ENCODE measurements around the gene ACAA2. TPM values are rescaled to one million over a fixed set of nuclear protein-coding genes. Genes with fewer than 3 reads are reported as not detected.
A peak's percentile ranks its signal among the peaks of the same experiment; 100 is the strongest.
"Not testable (repeated sequence)": the region's sequence is repeated elsewhere in the genome, so short reads cannot be mapped to it uniquely, and the experiment has no call there.

The ACAA2 gene
- total and polyA plus RNA-seq, 4 donors = 35.2 to 52.8 (median 44.9) TPM

DNA sequence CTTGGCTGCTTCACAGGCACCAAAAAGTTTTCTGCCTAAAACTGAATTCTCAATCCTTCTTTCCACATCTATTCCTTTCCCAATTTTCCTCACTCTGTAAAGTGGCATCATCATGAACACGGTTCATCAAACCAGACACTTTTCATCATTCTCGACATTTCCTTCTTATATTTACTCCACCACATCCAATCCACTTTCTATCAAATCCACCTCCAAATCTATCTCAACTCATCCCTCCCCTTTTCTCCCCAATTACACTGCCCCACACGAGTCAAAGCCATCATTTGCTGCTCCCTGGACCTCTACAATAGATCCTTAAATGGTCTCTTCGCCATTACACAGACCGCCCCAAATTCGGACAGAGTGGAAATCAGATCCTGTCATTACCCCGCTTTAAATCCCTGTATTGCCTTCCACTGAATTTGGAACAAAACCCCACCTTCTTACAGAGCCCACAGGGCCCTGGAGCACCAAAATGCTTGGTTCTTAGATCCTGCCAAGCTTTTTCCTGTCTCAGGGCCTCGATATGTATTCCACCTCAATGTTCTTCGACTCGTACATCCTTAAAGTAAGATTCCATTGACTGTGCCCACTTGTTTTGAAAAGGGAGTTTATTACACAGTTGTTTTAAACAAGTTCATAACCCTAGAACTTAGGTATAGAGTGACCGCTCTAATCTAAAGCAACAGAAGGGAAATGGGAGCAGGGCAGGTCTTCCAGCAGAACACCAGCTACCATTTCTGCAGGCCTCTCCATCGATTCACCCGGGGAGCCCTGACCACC lies 856 bp downstream of the ACAA2 start:
- WGBS, 2 donors = 47 to 54% methylated on average over 13 of the region's 13 CpGs
- H3K4me3 ChIP-seq = peak overlapping the region; percentile 69
- no peak for ATAC-seq (ENCODE audit: insufficient read depth, low FRiP score)
- H3K4me1 ChIP-seq (ENCODE audit: control insufficient read depth in 5 of 5, insufficient read depth in 5 of 5, low read length in 5 of 5) = peaks cover 3 to 22% (median 9%) of the 10 kb centered on the region in 5 donors
- no peaks in the 10 kb centered on the region for H3K27me3 ChIP-seq (ENCODE audit: control insufficient read depth in 3 of 3, insufficient read depth in 3 of 3, low read length in 2 of 3)
- no peaks in the 10 kb centered on the region for H3K36me3 ChIP-seq (ENCODE audit: control insufficient read depth in 4 of 4, insufficient read depth in 4 of 4, low read length in 4 of 4)
- H3K9ac ChIP-seq (ENCODE audit: insufficient read depth in 1 of 2, low read length in 2 of 2) = peak overlapping the region; percentile 80 to 96
- H3K9me3 ChIP-seq (ENCODE audit: control insufficient read depth in 4 of 4, insufficient read depth in 3 of 4, low read length in 3 of 4) = peaks cover 0 to 4% (median 2%) of the 10 kb centered on the region in 4 donors
- DNase-seq = peak in 2 of 3 donors; percentile 26 to 45
- peak overlapping the region; percentile 92 to 99 for H3K27ac ChIP-seq (ENCODE audit: low read depth in 1 of 2, low read length in 1 of 2)
- TF ChIP-seq, protein P1, sequence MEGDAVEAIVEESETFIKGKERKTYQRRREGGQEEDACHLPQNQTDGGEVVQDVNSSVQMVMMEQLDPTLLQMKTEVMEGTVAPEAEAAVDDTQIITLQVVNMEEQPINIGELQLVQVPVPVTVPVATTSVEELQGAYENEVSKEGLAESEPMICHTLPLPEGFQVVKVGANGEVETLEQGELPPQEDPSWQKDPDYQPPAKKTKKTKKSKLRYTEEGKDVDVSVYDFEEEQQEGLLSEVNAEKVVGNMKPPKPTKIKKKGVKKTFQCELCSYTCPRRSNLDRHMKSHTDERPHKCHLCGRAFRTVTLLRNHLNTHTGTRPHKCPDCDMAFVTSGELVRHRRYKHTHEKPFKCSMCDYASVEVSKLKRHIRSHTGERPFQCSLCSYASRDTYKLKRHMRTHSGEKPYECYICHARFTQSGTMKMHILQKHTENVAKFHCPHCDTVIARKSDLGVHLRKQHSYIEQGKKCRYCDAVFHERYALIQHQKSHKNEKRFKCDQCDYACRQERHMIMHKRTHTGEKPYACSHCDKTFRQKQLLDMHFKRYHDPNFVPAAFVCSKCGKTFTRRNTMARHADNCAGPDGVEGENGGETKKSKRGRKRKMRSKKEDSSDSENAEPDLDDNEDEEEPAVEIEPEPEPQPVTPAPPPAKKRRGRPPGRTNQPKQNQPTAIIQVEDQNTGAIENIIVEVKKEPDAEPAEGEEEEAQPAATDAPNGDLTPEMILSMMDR (IDR thresholded peaks at IDR 0.05; ENCODE audit: control extremely low read depth, extremely low read depth) = no peak

DNA sequence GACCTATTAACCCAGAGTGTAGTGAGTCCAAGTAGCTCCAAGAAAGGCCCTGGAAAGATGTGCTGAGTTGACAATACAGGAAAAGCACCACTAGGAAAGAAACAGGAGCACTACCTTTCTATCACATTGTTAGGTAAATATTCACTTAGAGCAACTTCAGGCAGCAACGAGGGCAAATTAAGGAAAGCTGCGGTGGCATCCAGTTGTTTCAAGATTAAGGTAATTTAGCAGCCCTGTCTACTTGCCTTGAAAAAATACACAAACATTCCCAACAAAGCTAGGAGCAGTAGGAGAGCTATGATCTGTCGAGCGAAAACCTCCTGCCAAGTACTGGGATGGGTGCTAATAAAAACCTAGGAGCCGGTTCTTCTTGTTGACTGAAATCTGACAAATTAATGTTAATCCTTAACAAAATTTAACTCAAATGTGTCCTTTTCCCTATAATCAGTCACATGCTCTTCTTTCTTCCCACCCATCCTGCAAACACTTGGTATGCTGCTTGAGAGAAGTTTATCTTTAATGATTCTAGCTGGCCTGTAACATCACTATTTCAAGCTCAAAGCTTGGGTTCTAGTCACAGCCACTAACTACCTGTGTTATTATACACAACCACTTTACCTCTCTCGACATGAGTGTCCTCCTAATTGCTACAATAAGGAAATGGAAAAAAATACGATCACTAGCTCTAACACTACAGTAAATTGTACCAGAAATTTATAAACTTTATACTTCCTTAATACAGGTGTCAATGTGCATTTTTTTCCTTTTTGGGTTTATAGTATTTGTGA lies 2.0 kb downstream of the ACAA2 start:
- H3K9ac ChIP-seq (ENCODE audit: insufficient read depth in 1 of 2, low read length in 2 of 2) = peak overlapping the region in 1 of 2 donors; percentile 53
- DNase-seq = peak in 1 of 3 donors; percentile 33
- H3K27me3 ChIP-seq (ENCODE audit: control insufficient read depth in 3 of 3, insufficient read depth in 3 of 3, low read length in 2 of 3) = no peaks in the 10 kb centered on the region
- peaks cover 0 to 4% (median 2%) of the 10 kb centered on the region in 4 donors for H3K9me3 ChIP-seq (ENCODE audit: control insufficient read depth in 4 of 4, insufficient read depth in 3 of 4, low read length in 3 of 4)
- no peaks in the 10 kb centered on the region for H3K36me3 ChIP-seq (ENCODE audit: control insufficient read depth in 4 of 4, insufficient read depth in 4 of 4, low read length in 4 of 4)
- H3K4me1 ChIP-seq (ENCODE audit: control insufficient read depth in 5 of 5, insufficient read depth in 5 of 5, low read length in 5 of 5) = peaks cover 0 to 22% (median 9%) of the 10 kb centered on the region in 5 donors
- TF ChIP-seq, protein P1 (IDR thresholded peaks at IDR 0.05; ENCODE audit: control extremely low read depth, extremely low read depth) = no peak
- 66% methylated on average over 7 of the region's 7 CpGs for WGBS, 2 donors
- H3K4me3 ChIP-seq = no peak overlapping the region
- no peak overlapping the region for H3K27ac ChIP-seq (ENCODE audit: low read depth in 1 of 2, low read length in 1 of 2)
- ATAC-seq (ENCODE audit: insufficient read depth, low FRiP score) = no peak

DNA sequence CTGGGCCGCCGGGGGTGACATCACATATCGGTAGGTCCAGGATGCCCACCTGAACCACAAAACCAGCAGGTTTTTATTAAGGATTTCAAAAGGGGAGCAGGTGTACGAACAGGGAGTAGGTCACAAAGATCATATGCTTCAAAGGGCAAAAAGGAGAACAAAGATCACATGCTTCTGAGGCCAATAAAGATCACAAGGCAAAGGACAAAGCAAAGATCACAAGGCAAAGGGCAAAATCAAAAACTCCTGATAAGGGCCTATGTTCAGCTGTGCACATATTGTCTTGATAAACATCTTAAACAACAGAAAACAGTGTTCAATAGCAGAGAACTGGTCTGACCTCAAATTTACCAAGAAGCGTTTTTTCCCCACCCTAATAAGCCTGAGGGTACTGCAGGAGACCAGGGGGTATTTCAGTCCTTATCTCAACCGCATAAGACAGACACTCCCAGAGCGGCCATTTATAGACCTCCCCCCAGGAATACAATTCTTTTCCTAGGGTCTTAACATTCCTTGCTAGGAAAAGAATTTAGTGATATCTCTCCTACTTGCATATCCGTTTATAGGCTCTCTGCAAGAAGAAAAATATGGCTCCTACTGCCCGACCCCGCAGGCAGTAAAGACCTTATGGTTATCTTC lies 4.7 kb downstream of the ACAA2 start:
- not testable (repeated sequence) for H3K4me3 ChIP-seq; H3K36me3 ChIP-seq (ENCODE audit: control insufficient read depth in 4 of 4, insufficient read depth in 4 of 4, low read length in 4 of 4); H3K27ac ChIP-seq (ENCODE audit: low read depth in 1 of 2, low read length in 1 of 2); H3K9ac ChIP-seq (ENCODE audit: insufficient read depth in 1 of 2, low read length in 2 of 2); H3K27me3 ChIP-seq (ENCODE audit: control insufficient read depth in 3 of 3, insufficient read depth in 3 of 3, low read length in 2 of 3); H3K9me3 ChIP-seq (ENCODE audit: control insufficient read depth in 4 of 4, insufficient read depth in 3 of 4, low read length in 3 of 4); DNase-seq; ATAC-seq (ENCODE audit: insufficient read depth, low FRiP score)
- 94 to 97% methylated on average over 10 of the region's 10 CpGs for WGBS, 2 donors
- H3K4me1 ChIP-seq (ENCODE audit: control insufficient read depth in 5 of 5, insufficient read depth in 5 of 5, low read length in 5 of 5) = peaks cover 0 to 18% (median 9%) of the 10 kb centered on the region in 5 donors
